Amniotic stem cell (primary cell): ENCODE data around the gene ZNF438.

Experiments
- DNase-seq: peaks from one replicate; lab custom pipeline; 2025; lab: John Stamatoyannopoulos, UW

The ZNF438 gene

GRCh38 chr10:30826679-30827078, 205.0 kb downstream of the ZNF438 start:
- DNase-seq, result no peak

GRCh38 chr10:30825495-30825894, 206.2 kb downstream of the ZNF438 start:
- no peak for DNase-seq

- DNase-seq, result no peak
Observed at GRCh38 chr10:30825022-30825421, 206.6 kb downstream of the ZNF438 start.

- DNase-seq, result no peak
Observed at GRCh38 chr10:30823651-30824050, 208.0 kb downstream of the ZNF438 start.

- no peak for DNase-seq
Observed at GRCh38 chr10:30822693-30823465, 208.8 kb downstream of the ZNF438 start.

GRCh38 chr10:30821994-30822692, 209.5 kb downstream of the ZNF438 start:
- no peak for DNase-seq

- no peak for DNase-seq
Observed at GRCh38 chr10:30821261-30821993, 210.2 kb downstream of the ZNF438 start.

- DNase-seq, result peak; percentile 59
Observed at GRCh38 chr10:30820261-30820991, 211.2 kb downstream of the ZNF438 start.

- DNase-seq, result no peak
Observed at GRCh38 chr10:30819341-30820181, 212.1 kb downstream of the ZNF438 start.

- no peak for DNase-seq
Observed at GRCh38 chr10:30818854-30819253, 212.8 kb downstream of the ZNF438 start.

GRCh38 chr10:30818010-30818660, 213.5 kb downstream of the ZNF438 start:
- DNase-seq, result no peak

- DNase-seq, result no peak
Observed at GRCh38 chr10:30817541-30817940, 214.1 kb downstream of the ZNF438 start.

GRCh38 chr10:30816820-30817171, 214.9 kb downstream of the ZNF438 start:
- no peak for DNase-seq

- no peak for DNase-seq
Observed at GRCh38 chr10:30816159-30816819, 215.4 kb downstream of the ZNF438 start.

GRCh38 chr10:30813872-30814481, 217.7 kb downstream of the ZNF438 start:
- DNase-seq, result no peak

- no peak for DNase-seq
Observed at GRCh38 chr10:30812018-30812851, 219.4 kb downstream of the ZNF438 start.

GRCh38 chr10:30811276-30812017, 220.2 kb downstream of the ZNF438 start:
- no peak for DNase-seq

GRCh38 chr10:30810416-30810815, 221.2 kb downstream of the ZNF438 start:
- no peak for DNase-seq
